Thoracic aorta (tissue), 2 donors: Measurements from ENCODE around the gene ITGA8. TPM values are rescaled to one million over a fixed set of nuclear protein-coding genes. Genes with fewer than 3 reads are reported as not detected.

Experiments
- ATAC-seq: fragments of 150-250 bp; one replicate; pipeline ENCODE4 v1.8.0; 2017; ENCODE audit warnings: low read depth; ENCODE audit not compliant: insufficient number of reproducible peaks, low FRiP score
- DNase-seq: peaks from one replicate; pipeline ENCODE4 v3.0.0-alpha.2; 2020; ENCODE audit warnings: low spot score
- H3K27ac ChIP-seq, 2 donors: fragments of 200-600 bp; sonication (generic); 1 replicate in 1 of 2; 2 replicates in 1 of 2; pipeline ENCODE4 v1.5.1; 2016; ENCODE audit warnings: mild to moderate bottlenecking in 2 of 2, moderate library complexity in 2 of 2
- H3K27me3 ChIP-seq: fragments of 200-600 bp; sonication (generic); replicated peaks from 2 replicates; pipeline ENCODE4 v1.6.0; 2016; ENCODE audit warnings: mild to moderate bottlenecking; ENCODE audit not compliant: insufficient read depth
- H3K36me3 ChIP-seq: fragments of 200-600 bp; sonication (generic); one replicate; pipeline ENCODE4 v1.5.1; 2016
- H3K4me1 ChIP-seq, 2 donors: fragments of 200-600 bp; sonication (generic); 1 replicate in 1 of 2; 2 replicates in 1 of 2; pipeline versions ENCODE4 v1.5.1 to v1.6.0; 2016; ENCODE audit warnings: low read depth in 2 of 2, mild to moderate bottlenecking in 1 of 2; ENCODE audit not compliant: control insufficient read depth in 1 of 2
- H3K4me3 ChIP-seq: fragments of 200-600 bp; sonication (generic); 2 replicates; pipeline ENCODE4 v1.5.1; 2016; ENCODE audit warnings: mild to moderate bottlenecking
- H3K9me3 ChIP-seq: fragments of 200-600 bp; sonication (generic); 2 replicates; pipeline ENCODE4 v1.5.1; 2016
- CTCF ChIP-seq: fragments of 200-600 bp; sonication (generic); IDR thresholded peaks from one replicate; pipeline ENCODE4 v1.5.1; 2019; ENCODE audit warnings: antibody characterized with exemption
- total RNA-seq, 2 donors: library from RNA; depleted of rRNA; stranded (reverse); fragments of >200 nt; gene quantifications; one replicate each; pipeline versions ENCODE4 v1.1.0 to v1.2.3, GENCODE V29; 2016

ITGA8 gene
- total RNA-seq, 2 donors from 2014 or later: 1,137 to 1,173 TPM

GRCh38 chr10:15725603-15726002 is 5.9 kb upstream of the ITGA8 start:
- TF ChIP-seq CTCF: peak; percentile 54
- H3K4me1 ChIP-seq: peaks cover 23 to 57% of the 10 kb centered on the region in 2 donors
- H3K27me3 ChIP-seq: no peaks in the 10 kb centered on the region
- DNase-seq: no peak
- H3K36me3 ChIP-seq: no peaks in the 10 kb centered on the region
- peak; percentile 42 for ATAC-seq
- H3K27ac ChIP-seq: peak overlapping the region; percentile 83 to 89
- no peaks in the 10 kb centered on the region for H3K9me3 ChIP-seq
- H3K4me3 ChIP-seq: peak overlapping the region; percentile 51

GRCh38 chr10:15724683-15725082 is 5.0 kb upstream of the ITGA8 start:
- Histone ChIP-seq H3K4me3 (peak overlapping the region; percentile 51), H3K27ac (peak overlapping the region; percentile 83 to 89), H3K4me1 (peaks cover 23 to 63% of the 10 kb centered on the region in 2 donors), H3K36me3 (no peaks in the 10 kb centered on the region), H3K27me3 (no peaks in the 10 kb centered on the region), H3K9me3 (no peaks in the 10 kb centered on the region)
- no peak for TF ChIP-seq CTCF
- DNase-seq: no peak
- no peak for ATAC-seq

DNA sequence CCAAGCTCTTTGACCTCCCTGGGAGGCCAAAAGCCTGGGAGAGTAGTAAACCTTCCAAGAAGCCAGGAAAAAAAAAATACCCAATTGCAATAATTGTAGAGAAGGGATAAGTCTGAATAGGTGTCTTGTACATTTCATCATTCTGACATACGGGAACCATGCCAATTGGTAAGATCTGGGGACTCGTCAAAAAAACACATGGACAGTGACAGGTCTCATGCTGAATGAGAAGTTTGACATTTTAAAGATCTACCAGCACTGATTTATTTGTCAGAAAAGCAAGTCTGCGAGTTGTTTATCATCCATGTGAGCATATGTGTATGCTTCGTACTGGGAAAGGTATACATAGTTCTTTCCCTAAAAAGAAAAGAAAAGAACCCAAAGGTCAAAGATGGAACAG is 4.1 kb upstream of the ITGA8 start:
- Histone ChIP-seq H3K4me1 (peaks cover 23 to 63% of the 10 kb centered on the region in 2 donors), H3K27ac (peak overlapping the region; percentile 83 to 89), H3K36me3 (no peaks in the 10 kb centered on the region), H3K4me3 (no peak overlapping the region), H3K9me3 (no peaks in the 10 kb centered on the region), H3K27me3 (no peaks in the 10 kb centered on the region)
- ATAC-seq (no peak), DNase-seq (no peak)
- TF ChIP-seq CTCF: no peak

DNA sequence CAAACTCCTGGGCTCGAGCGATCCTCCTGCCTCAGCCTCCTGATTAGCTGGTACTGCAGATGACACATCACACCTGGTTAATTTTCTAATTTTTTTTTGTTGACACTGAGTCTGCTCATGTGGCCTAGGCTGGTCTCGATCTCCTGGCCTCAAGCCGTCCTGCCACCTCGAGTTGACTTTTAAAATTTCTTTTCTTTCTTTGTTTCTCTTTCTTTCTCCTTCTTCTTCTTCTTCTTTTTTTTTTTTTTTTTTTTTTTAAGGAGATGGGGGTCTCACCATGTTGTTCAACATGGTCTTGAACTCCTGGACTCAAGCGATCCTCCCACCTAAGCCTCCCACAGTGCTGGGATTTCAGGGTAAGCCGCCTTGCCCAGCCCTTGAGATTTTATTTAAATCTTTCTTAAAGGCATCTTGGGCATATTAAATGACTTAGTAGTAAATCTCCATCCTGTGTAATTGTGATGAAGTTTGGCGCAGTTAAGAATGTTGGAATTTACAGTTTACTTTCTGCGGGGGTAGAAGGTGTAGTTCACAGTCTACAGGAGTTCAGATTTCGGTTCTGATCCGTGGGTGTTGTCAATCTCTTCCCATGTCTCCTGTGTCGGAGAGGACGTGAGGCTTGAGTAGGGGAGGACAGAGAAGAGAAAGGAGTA is 1.0 kb upstream of the ITGA8 start:
- Histone ChIP-seq H3K4me3 (peak overlapping the region; percentile 71), H3K36me3 (no peaks in the 10 kb centered on the region), H3K9me3 (no peaks in the 10 kb centered on the region), H3K27ac (peak overlapping the region; percentile 83 to 89), H3K4me1 (peaks cover 18 to 58% of the 10 kb centered on the region in 2 donors), H3K27me3 (no peaks in the 10 kb centered on the region)
- DNase-seq (no peak), ATAC-seq (no peak)
- no peak for TF ChIP-seq CTCF

GRCh38 chr10:15719049-15719898 is 448 bp downstream of the ITGA8 start:
- ATAC-seq: no peak
- Histone ChIP-seq H3K4me1 (peaks cover 13 to 49% of the 10 kb centered on the region in 2 donors), H3K27ac (peak overlapping the region; percentile 89 to 95), H3K9me3 (no peaks in the 10 kb centered on the region), H3K36me3 (peaks cover 8% of the 10 kb centered on the region), H3K27me3 (no peaks in the 10 kb centered on the region), H3K4me3 (peak overlapping the region; percentile 71)
- no peak for DNase-seq
- no peak for TF ChIP-seq CTCF
